Astrocyte (in vitro differentiated cells and primary cell): ENCODE results near the gene PTCH1. TPM values are rescaled to one million over a fixed set of nuclear protein-coding genes. Genes with fewer than 3 reads are reported as not detected.

Experiments
- DNase-seq: peaks from one replicate; pipeline ENCODE4 v3.0.0-alpha.2; 2010; ENCODE audit warnings: low read depth
- FAIRE-seq: peaks from 2 replicates; lab custom pipeline; 2011; peaks lifted over from hg19 to GRCh38; lab: Jason Lieb, UNC
- H2AFZ ChIP-seq: 2 replicates; pipeline ENCODE4 v1.6.0; 2012; ENCODE audit warnings: low read depth, low read length, inconsistent platforms
- H3K27ac ChIP-seq: 2 replicates; pipeline ENCODE4 v1.5.1; 2011; ENCODE audit warnings: low read depth, low read length, inconsistent platforms
- H3K27me3 ChIP-seq: 2 replicates; pipeline ENCODE4 v1.6.0; 2011; ENCODE audit warnings: low read length, inconsistent platforms; ENCODE audit not compliant: insufficient read depth
- H3K36me3 ChIP-seq: 2 replicates; pipeline ENCODE4 v1.5.1; 2011; ENCODE audit warnings: low read length, inconsistent platforms; ENCODE audit not compliant: insufficient read depth
- H3K4me1 ChIP-seq: 2 replicates; pipeline ENCODE4 v1.5.1; 2011; ENCODE audit warnings: low read length, inconsistent platforms; ENCODE audit not compliant: insufficient read depth
- H3K4me2 ChIP-seq: 2 replicates; pipeline ENCODE4 v1.6.0; 2012; ENCODE audit warnings: low read length, inconsistent platforms
- H3K4me3 ChIP-seq: 2 replicates; pipeline ENCODE4 v1.5.1; 2011; ENCODE audit warnings: low read depth, mild to moderate bottlenecking, low read length, inconsistent platforms; ENCODE audit not compliant: insufficient read depth
- H3K79me2 ChIP-seq: 2 replicates; pipeline ENCODE4 v1.6.0; 2012; ENCODE audit warnings: mild to moderate bottlenecking, low read length, inconsistent platforms; ENCODE audit not compliant: insufficient read depth
- H3K9ac ChIP-seq: 2 replicates; pipeline ENCODE4 v1.6.0; 2012; ENCODE audit warnings: mild to moderate bottlenecking, low read length, inconsistent platforms
- H3K9me3 ChIP-seq: 2 replicates; pipeline ENCODE4 v1.5.1; 2012; ENCODE audit warnings: low read depth, mild to moderate bottlenecking, low read length, inconsistent platforms; ENCODE audit not compliant: insufficient read depth
- H4K20me1 ChIP-seq: 2 replicates; pipeline ENCODE4 v1.6.0; 2012; ENCODE audit warnings: low read length, inconsistent platforms; ENCODE audit not compliant: insufficient read depth
- H3K27ac Mint-ChIP-seq: one replicate; pipeline ENCODE4 v1.8.0; 2021; ENCODE audit warnings: mild to moderate bottlenecking, mixed read lengths; ENCODE audit not compliant: unreplicated experiment
- H3K27me3 Mint-ChIP-seq: one replicate; pipeline ENCODE4 v1.8.0; 2021; ENCODE audit warnings: low read depth, mixed read lengths; ENCODE audit not compliant: unreplicated experiment
- H3K36me3 Mint-ChIP-seq: one replicate; pipeline ENCODE4 v1.8.0; 2021; ENCODE audit warnings: low read depth, mixed read lengths; ENCODE audit not compliant: unreplicated experiment
- H3K4me1 Mint-ChIP-seq: one replicate; pipeline ENCODE4 v1.8.0; 2021; ENCODE audit warnings: low read depth, mixed read lengths; ENCODE audit not compliant: unreplicated experiment
- H3K4me3 Mint-ChIP-seq: one replicate; pipeline ENCODE4 v1.8.0; 2021; ENCODE audit warnings: mild to moderate bottlenecking, moderate library complexity, mixed read lengths; ENCODE audit not compliant: unreplicated experiment
- H3K9me3 Mint-ChIP-seq: one replicate; pipeline ENCODE4 v1.8.0; 2021; ENCODE audit warnings: mild to moderate bottlenecking, mixed read lengths; ENCODE audit not compliant: unreplicated experiment
- CTCF ChIP-seq: IDR thresholded peaks from 2 replicates; pipeline ENCODE4 v1.5.1; 2011; ENCODE audit warnings: low read depth, mild to moderate bottlenecking, inconsistent platforms, low read length, moderate library complexity; ENCODE audit not compliant: insufficient read depth
- EZH2 ChIP-seq: IDR thresholded peaks from 2 replicates; pipeline ENCODE4 v1.6.1; 2012; ENCODE audit warnings: mild to moderate bottlenecking, low read length, inconsistent platforms; ENCODE audit not compliant: insufficient read depth
- total RNA-seq: library from RNA; stranded (reverse); gene quantifications from 2 replicates; pipeline ENCODE4 v1.2.1, GENCODE V29; 2021

The PTCH1 gene
- total RNA-seq, 1 donor from 2014 or later, result 21.3 TPM

GRCh38 chr9:95431286-95431685, 85.5 kb downstream of the PTCH1 start:
- Histone ChIP-seq H3K27me3 (no peaks in the 10 kb centered on the region), H2AFZ (no peak overlapping the region), H3K4me2 (no peak overlapping the region), H3K36me3 (no peaks in the 10 kb centered on the region), H3K27ac (no peak overlapping the region), H3K9me3 (peaks cover 8% of the 10 kb centered on the region), H3K4me1 (peaks cover under 1% of the 10 kb centered on the region), H3K9ac (no peak overlapping the region), H3K79me2 (no peaks in the 10 kb centered on the region), H4K20me1 (no peaks in the 10 kb centered on the region), H3K4me3 (no peak overlapping the region)
- peaks cover 2% of the 10 kb centered on the region for H3K4me1 Mint-ChIP-seq
- no peak for TF ChIP-seq CTCF
- no peak for TF ChIP-seq EZH2
- peaks cover 26% of the 10 kb centered on the region for H3K9me3 Mint-ChIP-seq
- peaks cover 3% of the 10 kb centered on the region for H3K27me3 Mint-ChIP-seq
- peaks cover 6% of the 10 kb centered on the region for H3K36me3 Mint-ChIP-seq
- no peak for DNase-seq
- H3K27ac Mint-ChIP-seq, result no peak overlapping the region
- no peak overlapping the region for H3K4me3 Mint-ChIP-seq
- no peak for FAIRE-seq

- DNase-seq, result no peak
- peaks cover 26% of the 10 kb centered on the region for H3K9me3 Mint-ChIP-seq
Measured at GRCh38 chr9:95429948-95430620, 86.7 kb downstream of the PTCH1 start.

More at GRCh38 chr9:95429948-95430620, 86.7 kb downstream of the PTCH1 start:
- Histone ChIP-seq H3K27ac (no peak overlapping the region), H3K4me3 (no peak overlapping the region), H3K4me1 (peaks cover 5% of the 10 kb centered on the region), H3K79me2 (no peaks in the 10 kb centered on the region), H3K4me2 (no peak overlapping the region), H3K9ac (no peak overlapping the region), H3K27me3 (no peaks in the 10 kb centered on the region), H4K20me1 (no peaks in the 10 kb centered on the region), H2AFZ (no peak overlapping the region), H3K9me3 (peaks cover 8% of the 10 kb centered on the region), H3K36me3 (no peaks in the 10 kb centered on the region)
- no peak for TF ChIP-seq EZH2
- no peak for TF ChIP-seq CTCF
- FAIRE-seq, result no peak
- no peak overlapping the region for H3K27ac Mint-ChIP-seq
- H3K36me3 Mint-ChIP-seq, result peaks cover 6% of the 10 kb centered on the region
- no peak overlapping the region for H3K4me3 Mint-ChIP-seq
- peaks cover 3% of the 10 kb centered on the region for H3K27me3 Mint-ChIP-seq
- H3K4me1 Mint-ChIP-seq, result peaks cover 2% of the 10 kb centered on the region
